ENCODE measurements around the gene PTGES2. TPM values are rescaled to one million over a fixed set of nuclear protein-coding genes. Genes with fewer than 3 reads are reported as not detected.
"Not testable (repeated sequence)": the region's sequence is repeated elsewhere in the genome, so short reads cannot be mapped to it uniquely, and the experiment has no call there.

PTGES2 gene
- total RNA-seq, 4 donors from 2014 or later: 54.2 to 118 (median 83.0) TPM

DNA sequence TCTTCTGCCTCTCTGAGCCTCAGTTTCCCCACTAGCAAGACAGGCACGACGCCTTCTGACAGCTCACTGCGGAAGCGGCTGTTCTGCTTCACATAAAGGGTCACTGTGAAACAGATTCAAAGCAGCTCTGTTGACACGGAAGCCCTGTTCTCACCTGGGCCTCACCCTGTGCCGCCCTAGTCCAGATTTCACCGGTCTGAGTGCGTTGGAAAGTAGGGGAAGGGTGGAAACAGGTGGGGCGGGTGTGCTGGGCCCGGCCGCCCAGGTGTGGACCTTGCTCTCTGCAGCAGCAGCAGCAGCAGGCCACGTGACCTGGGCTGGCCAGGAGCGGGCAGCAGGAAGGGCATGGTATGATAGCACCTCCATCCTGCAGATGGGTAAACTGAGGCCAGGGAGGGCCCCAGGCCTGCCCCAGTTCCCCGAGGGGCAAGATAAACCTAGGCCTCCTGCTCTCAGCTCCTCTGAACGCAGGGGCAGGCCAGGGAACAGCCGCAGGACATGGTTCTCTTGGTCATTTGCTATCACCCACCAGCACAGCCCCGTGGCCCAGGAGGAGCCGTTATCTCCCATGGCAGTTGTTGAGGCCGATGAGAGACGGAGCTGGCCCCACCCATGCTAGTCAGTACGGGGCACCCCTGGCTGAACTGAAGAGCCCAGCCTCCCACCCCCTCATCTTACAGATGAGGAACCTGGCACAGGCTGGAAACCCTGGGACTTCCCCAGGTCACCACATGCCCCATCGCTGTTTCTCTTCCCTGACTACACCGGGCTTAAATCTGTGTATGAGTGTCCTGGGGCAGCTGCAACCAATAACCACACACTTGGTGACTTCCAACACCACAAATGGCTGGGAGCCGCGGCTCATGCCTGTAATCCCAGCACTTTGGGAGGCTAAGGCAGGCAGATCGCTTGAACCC, 12.1 kb downstream of the PTGES2 start:
- TF ChIP-seq, protein P1, sequence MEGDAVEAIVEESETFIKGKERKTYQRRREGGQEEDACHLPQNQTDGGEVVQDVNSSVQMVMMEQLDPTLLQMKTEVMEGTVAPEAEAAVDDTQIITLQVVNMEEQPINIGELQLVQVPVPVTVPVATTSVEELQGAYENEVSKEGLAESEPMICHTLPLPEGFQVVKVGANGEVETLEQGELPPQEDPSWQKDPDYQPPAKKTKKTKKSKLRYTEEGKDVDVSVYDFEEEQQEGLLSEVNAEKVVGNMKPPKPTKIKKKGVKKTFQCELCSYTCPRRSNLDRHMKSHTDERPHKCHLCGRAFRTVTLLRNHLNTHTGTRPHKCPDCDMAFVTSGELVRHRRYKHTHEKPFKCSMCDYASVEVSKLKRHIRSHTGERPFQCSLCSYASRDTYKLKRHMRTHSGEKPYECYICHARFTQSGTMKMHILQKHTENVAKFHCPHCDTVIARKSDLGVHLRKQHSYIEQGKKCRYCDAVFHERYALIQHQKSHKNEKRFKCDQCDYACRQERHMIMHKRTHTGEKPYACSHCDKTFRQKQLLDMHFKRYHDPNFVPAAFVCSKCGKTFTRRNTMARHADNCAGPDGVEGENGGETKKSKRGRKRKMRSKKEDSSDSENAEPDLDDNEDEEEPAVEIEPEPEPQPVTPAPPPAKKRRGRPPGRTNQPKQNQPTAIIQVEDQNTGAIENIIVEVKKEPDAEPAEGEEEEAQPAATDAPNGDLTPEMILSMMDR (IDR thresholded peaks at IDR 0.05): no peak
- TF ChIP-seq POLR2A (IDR thresholded peaks at IDR 0.05): no peak
- Histone ChIP-seq H3K4me1 (peaks cover 0 to 12% (median 5%) of the 10 kb centered on the region in 3 donors), H3K9me3 (no peaks in the 10 kb centered on the region), H3K4me3 (no peak overlapping the region), H3K27me3 (no peaks in the 10 kb centered on the region), H3K27ac (peak overlapping the region in 1 of 4 donors; percentile 46), H3K36me3 (peaks cover 0 to 46% (median 5%) of the 10 kb centered on the region in 3 donors)
- intact Hi-C loops (cut with DNase I): loop anchor here (10.0 kb wide), 1 partner anchor 81 kb away; no protein-coding TSS in a partner anchor
- 71 to 77% methylated on average over 1 to 9 of the region's 26 CpGs for WGBS, 2 donors
- no peak for DNase-seq

DNA sequence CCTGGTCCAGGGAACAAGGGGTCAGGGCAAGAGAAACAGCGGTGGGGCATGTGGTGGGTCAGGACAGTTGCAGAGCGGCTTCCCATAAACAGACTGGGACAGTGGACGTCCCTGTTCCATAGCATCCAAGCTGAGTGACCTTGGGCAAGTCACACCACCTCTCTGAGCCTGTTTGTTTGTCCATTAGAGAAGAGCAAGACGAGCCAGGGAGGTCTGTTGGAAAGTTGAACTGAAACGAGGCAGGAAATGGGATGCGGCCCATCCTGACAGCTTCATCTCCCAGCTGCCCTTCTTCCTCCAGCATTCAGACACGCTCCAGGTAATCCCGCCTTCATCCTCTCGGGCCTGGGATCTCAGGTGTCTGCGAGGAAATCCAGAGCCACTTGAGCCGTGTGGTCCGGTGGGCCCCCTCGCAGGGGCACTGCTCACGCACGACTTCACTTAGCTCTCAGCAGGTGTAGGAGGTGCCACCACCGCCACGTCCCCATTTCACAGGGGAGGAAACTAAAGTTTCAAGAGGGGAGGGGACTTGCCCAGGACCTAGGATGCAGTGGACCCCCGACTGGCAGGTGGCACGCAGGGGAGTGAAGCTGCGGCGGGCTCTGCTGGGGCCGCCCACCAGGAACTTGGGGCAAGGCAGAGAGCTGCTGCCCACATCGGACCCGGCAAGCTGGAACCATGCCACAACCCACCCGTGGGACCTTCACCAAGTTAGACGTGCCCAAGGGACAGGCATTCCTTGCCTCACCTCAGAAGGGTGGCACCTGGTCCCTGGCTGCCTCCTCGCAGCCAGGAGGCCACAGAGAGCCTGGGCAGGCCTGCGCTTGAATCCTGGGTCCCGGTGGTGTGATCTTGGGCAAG, 13.0 kb downstream of the PTGES2 start:
- H3K4me1 ChIP-seq: peaks cover 0 to 13% (median 5%) of the 10 kb centered on the region in 3 donors
- no peaks in the 10 kb centered on the region for H3K27me3 ChIP-seq
- H3K4me3 ChIP-seq: no peak overlapping the region
- peak overlapping the region in 1 of 4 donors; percentile 46 for H3K27ac ChIP-seq
- DNase-seq: no peak
- intact Hi-C loops (cut with DNase I): loop anchor here (10.0 kb wide), 1 partner anchor 80 kb away; no protein-coding TSS in a partner anchor
- no peak for TF ChIP-seq POLR2A (IDR thresholded peaks at IDR 0.05)
- TF ChIP-seq, protein P1 (IDR thresholded peaks at IDR 0.05): no peak
- H3K9me3 ChIP-seq: no peaks in the 10 kb centered on the region
- peaks cover 0 to 41% (median 5%) of the 10 kb centered on the region in 3 donors for H3K36me3 ChIP-seq
- 80 to 81% methylated on average over 6 to 7 of the region's 29 CpGs for WGBS, 2 donors

DNA sequence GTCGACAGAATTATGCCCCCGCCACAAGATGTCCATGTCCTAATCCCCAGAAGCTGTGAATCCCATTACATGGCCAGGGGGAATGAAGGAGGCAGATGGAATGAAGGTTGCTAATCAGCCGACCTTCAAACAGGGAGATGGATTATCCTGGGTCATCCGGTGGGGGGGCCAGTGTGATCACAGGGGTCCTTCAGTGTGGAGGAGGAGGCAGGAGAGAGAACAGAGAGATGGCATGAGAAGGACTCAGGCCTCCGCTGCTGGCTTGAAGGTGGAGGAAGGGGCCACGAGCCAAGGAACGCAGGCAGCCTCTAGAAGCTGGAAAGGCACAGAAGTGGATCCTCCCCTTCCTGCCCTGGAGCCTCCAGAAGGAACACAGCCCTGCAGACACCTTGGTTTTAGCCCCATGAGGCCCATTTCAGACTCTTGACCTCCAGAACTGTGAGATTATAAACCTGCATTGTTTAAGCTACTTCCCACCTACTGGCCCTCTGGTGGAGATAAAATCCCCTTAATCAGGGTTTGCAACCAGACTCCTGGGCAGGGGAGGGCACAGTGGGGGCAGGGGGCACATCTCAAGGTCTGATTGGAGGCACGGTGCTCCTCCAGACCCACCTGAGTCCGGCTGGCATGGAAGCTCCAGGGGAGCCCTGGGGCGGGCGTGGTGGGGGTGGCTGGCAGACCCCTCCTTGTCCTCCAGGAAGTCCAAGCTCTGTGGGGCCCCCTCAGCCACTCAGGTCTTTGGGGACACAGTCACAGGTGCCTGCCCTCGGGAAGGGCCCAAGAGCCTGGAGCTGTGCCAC, 13.8 kb downstream of the PTGES2 start:
- Histone ChIP-seq H3K36me3 (peaks cover 4 to 49% (median 5%) of the 10 kb centered on the region in 3 donors), H3K4me3 (no peak overlapping the region), H3K9me3 (no peaks in the 10 kb centered on the region), H3K27ac (no peak overlapping the region), H3K27me3 (no peaks in the 10 kb centered on the region), H3K4me1 (peaks cover 0 to 19% (median 5%) of the 10 kb centered on the region in 3 donors)
- TF ChIP-seq, protein P1 (IDR thresholded peaks at IDR 0.05): no peak
- no peak for TF ChIP-seq POLR2A (IDR thresholded peaks at IDR 0.05)
- intact Hi-C loops (cut with DNase I): loop anchor here (10.0 kb wide), 1 partner anchor 79 kb away; no protein-coding TSS in a partner anchor
- 90 to 93% methylated on average over 6 to 7 of the region's 12 CpGs for WGBS, 2 donors
- no peak for DNase-seq

DNA sequence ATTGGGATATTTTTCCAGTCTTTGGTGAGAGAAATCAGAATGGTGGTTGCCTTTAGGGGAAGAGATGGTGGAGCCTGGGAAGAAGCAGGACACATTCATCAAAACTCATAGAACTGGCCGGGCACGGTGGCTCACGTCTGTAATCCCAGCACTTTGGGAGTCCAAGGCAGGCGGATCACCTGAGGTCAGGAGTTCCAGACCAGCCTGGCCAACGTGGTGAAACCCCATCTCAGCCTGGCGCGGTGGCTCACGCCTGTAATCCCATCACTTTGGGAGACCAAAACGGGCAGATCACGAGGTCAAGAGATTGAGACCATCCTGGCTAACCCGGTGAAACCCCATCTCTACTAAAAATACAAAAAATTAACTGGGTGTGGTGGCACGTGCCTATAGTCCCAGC, 15.8 kb downstream of the PTGES2 start:
- peaks cover 16 to 69% (median 24%) of the 10 kb centered on the region in 3 donors for H3K36me3 ChIP-seq
- intact Hi-C loops (cut with DNase I): loop anchor here (10.0 kb wide), 1 partner anchor 77 kb away; no protein-coding TSS in a partner anchor
- H3K9me3 ChIP-seq: not testable (repeated sequence)

More for the DNA sequence above, 15.8 kb downstream of the PTGES2 start:
- DNase-seq, H3K27ac ChIP-seq, H3K4me1 ChIP-seq, H3K27me3 ChIP-seq, H3K4me3 ChIP-seq: not testable (repeated sequence)
- 75 to 84% methylated on average over 5 to 11 of the region's 12 CpGs for WGBS, 2 donors
